Muscle of leg (tissue), 11 donors: ENCODE measurements around the gene ABHD16A. TPM values are rescaled to one million over a fixed set of nuclear protein-coding genes. Genes with fewer than 3 reads are reported as not detected.
A peak's percentile ranks its signal among the peaks of the same experiment; 100 is the strongest.

ENCODE experiments used
- DNase-seq: peaks from one replicate; pipeline ENCODE4 v3.0.0; 2013
- H3K27ac ChIP-seq: one replicate; pipeline ENCODE4 v1.5.1; 2013; ENCODE audit warnings: mild to moderate bottlenecking, low read length, control low read depth
- H3K27me3 ChIP-seq: one replicate; pipeline ENCODE4 v1.6.1; 2013; ENCODE audit warnings: low read length; ENCODE audit not compliant: control insufficient read depth, insufficient read depth
- H3K36me3 ChIP-seq: one replicate; pipeline ENCODE4 v1.6.1; 2013; ENCODE audit warnings: low read length; ENCODE audit not compliant: control insufficient read depth, insufficient read depth
- H3K4me1 ChIP-seq: one replicate; pipeline ENCODE4 v1.6.1; 2013; ENCODE audit warnings: low read length; ENCODE audit not compliant: control insufficient read depth, insufficient read depth
- H3K4me3 ChIP-seq: one replicate; pipeline ENCODE4 v1.5.1; 2013; ENCODE audit warnings: low read length, control low read depth
- H3K9me3 ChIP-seq: replicated peaks from 2 replicates; pipeline ENCODE4 v1.6.1; 2013; ENCODE audit warnings: low read depth, low read length; ENCODE audit not compliant: control insufficient read depth
- WGBS: methylation state at CpG from one replicate; pipeline ENCODE4 v1.1.5; 2013; ENCODE audit warnings: missing lambda C conversion rate; ENCODE audit not compliant: insufficient coverage; 5-methylcytosine and 5-hydroxymethylcytosine counted together
- polyA plus RNA-seq, 8 donors: library from polyadenylated mRNA; unstranded; fragments of 120-200 nt; gene quantifications; one replicate each; pipeline versions ENCODE4 v1.2.1 to v1.2.3, GENCODE V29; 2013; ENCODE audit warnings: inconsistent platforms in 1 of 8, low replicate concordance in 1 of 8; ENCODE audit not compliant: insufficient read length in 8 of 8, insufficient read depth in 1 of 8
- total RNA-seq: library from RNA; stranded (reverse); fragments of 120-200 nt; gene quantifications from one replicate; pipeline ENCODE4 v1.2.4, GENCODE V29; 2013

Gene ABHD16A
- total and polyA plus RNA-seq, 9 donors = 42.0 to 55.8 (median 45.4) TPM

- Histone ChIP-seq H3K27ac (peak overlapping the region; percentile 100), H3K27me3 (no peaks in the 10 kb centered on the region), H3K4me3 (peak overlapping the region; percentile 70), H3K9me3 (no peaks in the 10 kb centered on the region), H3K36me3 (peaks cover 44% of the 10 kb centered on the region), H3K4me1 (peaks cover 44% of the 10 kb centered on the region)
- WGBS = 61% methylated on average over 6 of the region's 9 CpGs
- no peak for DNase-seq
Measured at GRCh38 chr6:31663126-31663960, 39.8 kb downstream of the ABHD16A start.

- no peaks in the 10 kb centered on the region for H3K9me3 ChIP-seq
- peaks cover 43% of the 10 kb centered on the region for H3K36me3 ChIP-seq
- H3K27me3 ChIP-seq = no peaks in the 10 kb centered on the region
- peaks cover 47% of the 10 kb centered on the region for H3K4me1 ChIP-seq
- no peak for DNase-seq
- H3K4me3 ChIP-seq = no peak overlapping the region
- 85% methylated on average over 6 of the region's 12 CpGs for WGBS
- no peak overlapping the region for H3K27ac ChIP-seq
Measured at GRCh38 chr6:31662124-31662723, 40.9 kb downstream of the ABHD16A start.

- peaks cover 42% of the 10 kb centered on the region for H3K36me3 ChIP-seq
- peak overlapping the region; percentile 71 for H3K27ac ChIP-seq
- WGBS = 74% methylated on average over 4 of the region's 12 CpGs
- no peaks in the 10 kb centered on the region for H3K27me3 ChIP-seq
- no peak for DNase-seq
- no peaks in the 10 kb centered on the region for H3K9me3 ChIP-seq
- peak overlapping the region; percentile 72 for H3K4me3 ChIP-seq
- H3K4me1 ChIP-seq = peaks cover 41% of the 10 kb centered on the region
Measured at GRCh38 chr6:31661262-31662123, 41.6 kb downstream of the ABHD16A start.

- Histone ChIP-seq H3K27ac (peak within 1 kb of the TSS; percentile 90), H3K9me3 (no peaks in the 10 kb centered on the region), H3K4me3 (peak within 1 kb of the TSS; percentile 72), H3K4me1 (peaks cover 39% of the 10 kb centered on the region), H3K36me3 (peaks cover 46% of the 10 kb centered on the region), H3K27me3 (no peaks in the 10 kb centered on the region)
- 0% methylated on average over 50 of the region's 52 CpGs for WGBS
- DNase-seq = peak; percentile 94
Measured at GRCh38 chr6:31660381-31661261, 42.5 kb downstream of the ABHD16A start, which contains the start of gene C6orf47. C6orf47 (minus strand) TSS chr6:31660778; CDS start chr6:31659947, 831 bp downstream.

- no peaks in the 10 kb centered on the region for H3K27me3 ChIP-seq
- DNase-seq = peak; percentile 46
- H3K4me1 ChIP-seq = peaks cover 39% of the 10 kb centered on the region
- H3K36me3 ChIP-seq = peaks cover 46% of the 10 kb centered on the region
- no peaks in the 10 kb centered on the region for H3K9me3 ChIP-seq
- 36% methylated on average over 12 of the region's 13 CpGs for WGBS
- H3K27ac ChIP-seq = peak overlapping the region; percentile 90
- peak overlapping the region; percentile 72 for H3K4me3 ChIP-seq
Measured at GRCh38 chr6:31659649-31660380, 43.3 kb downstream of the ABHD16A start.

GRCh38 chr6:31658983-31659648, 44.0 kb downstream of the ABHD16A start:
- peaks cover 35% of the 10 kb centered on the region for H3K4me1 ChIP-seq
- H3K4me3 ChIP-seq = peak overlapping the region; percentile 72
- no peaks in the 10 kb centered on the region for H3K27me3 ChIP-seq
- H3K27ac ChIP-seq = peak overlapping the region; percentile 90
- no peak for DNase-seq
- H3K9me3 ChIP-seq = no peaks in the 10 kb centered on the region
- 80% methylated on average over 10 of the region's 13 CpGs for WGBS
- H3K36me3 ChIP-seq = peaks cover 45% of the 10 kb centered on the region

GRCh38 chr6:31658158-31658688, 44.9 kb downstream of the ABHD16A start:
- 84% methylated on average over 2 of the region's 4 CpGs for WGBS
- Histone ChIP-seq H3K36me3 (peaks cover 38% of the 10 kb centered on the region), H3K4me1 (peaks cover 34% of the 10 kb centered on the region), H3K9me3 (no peaks in the 10 kb centered on the region), H3K4me3 (no peak overlapping the region), H3K27ac (no peak overlapping the region), H3K27me3 (no peaks in the 10 kb centered on the region)
- no peak for DNase-seq

GRCh38 chr6:31657406-31658157, 45.5 kb downstream of the ABHD16A start:
- Histone ChIP-seq H3K36me3 (peaks cover 31% of the 10 kb centered on the region), H3K27ac (no peak overlapping the region), H3K27me3 (no peaks in the 10 kb centered on the region), H3K9me3 (no peaks in the 10 kb centered on the region), H3K4me1 (peaks cover 34% of the 10 kb centered on the region), H3K4me3 (no peak overlapping the region)
- WGBS = 68% methylated on average over 2 of the region's 6 CpGs
- no peak for DNase-seq
